ENCODE measurements around the gene GP1BB.

GP1BB gene

DNA sequence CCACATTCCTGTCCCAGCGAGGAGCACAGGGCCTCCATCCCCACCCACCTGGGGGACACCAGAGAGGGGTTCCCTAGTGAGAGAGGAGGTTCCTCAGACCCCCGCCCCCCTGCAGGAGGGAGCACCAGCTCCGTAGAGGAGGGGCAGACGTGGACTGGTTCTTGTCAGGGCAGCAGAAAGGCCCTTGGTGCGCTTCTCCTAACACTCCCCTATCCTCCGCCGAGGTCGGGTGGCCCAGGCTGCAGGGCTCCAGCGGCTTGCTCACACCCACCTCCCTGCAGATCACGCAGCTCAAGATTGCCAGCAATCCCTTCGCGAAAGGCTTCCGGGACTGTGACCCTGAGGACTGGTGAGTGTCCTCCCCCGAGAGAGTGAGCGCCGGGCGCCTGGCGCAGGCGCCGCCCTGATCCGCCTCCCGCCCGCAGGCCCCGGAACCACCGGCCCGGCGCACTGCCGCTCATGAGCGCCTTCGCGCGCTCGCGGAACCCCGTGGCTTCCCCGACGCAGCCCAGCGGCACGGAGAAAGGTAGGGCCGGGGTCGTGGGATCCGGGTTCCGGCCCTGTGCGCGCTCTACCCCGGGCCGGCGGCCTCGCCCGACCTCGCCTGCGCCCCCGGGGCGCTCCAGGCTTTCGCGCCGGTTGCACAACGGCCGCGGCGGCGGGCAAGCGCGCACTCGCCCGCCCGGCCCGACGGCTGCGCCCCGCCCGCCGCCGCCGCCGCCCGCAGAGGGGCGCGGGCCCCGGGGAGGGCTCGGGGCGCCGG lies 42.3 kb downstream of the GP1BB start:
- no peak overlapping the region for H2AFZ ChIP-seq (ENCODE audit: low read depth, low read length)
- no peak overlapping the region for H3K4me3 ChIP-seq (ENCODE audit: low read length)
- peaks cover 9% of the 10 kb centered on the region for H3K4me1 ChIP-seq (ENCODE audit: insufficient read depth, low read length)
- no peaks in the 10 kb centered on the region for H3K36me3 ChIP-seq (ENCODE audit: insufficient read depth, low read length)
- peaks cover 93% of the 10 kb centered on the region for H3K27me3 ChIP-seq (ENCODE audit: insufficient read depth, low read length)
- H3K9me3 ChIP-seq (ENCODE audit: low read length) = peaks cover 11% of the 10 kb centered on the region

DNA sequence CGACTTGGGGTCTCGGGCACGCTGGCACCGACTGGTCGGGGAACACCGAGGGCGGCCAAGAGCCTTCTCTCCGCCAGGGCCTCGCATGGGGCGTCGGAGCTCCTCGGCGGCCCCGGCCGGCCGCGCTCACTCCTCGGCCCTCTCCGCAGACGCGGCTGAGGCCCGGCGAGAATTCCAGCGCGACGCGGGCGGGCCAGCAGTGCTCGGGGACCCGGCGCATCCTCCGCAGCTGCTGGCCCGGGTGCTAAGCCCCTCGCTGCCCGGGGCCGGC lies 42.8 kb downstream of the GP1BB start:
- peaks cover 96% of the 10 kb centered on the region for H3K27me3 ChIP-seq (ENCODE audit: insufficient read depth, low read length)
- H3K4me1 ChIP-seq (ENCODE audit: insufficient read depth, low read length) = peaks cover 6% of the 10 kb centered on the region
- peaks cover 11% of the 10 kb centered on the region for H3K9me3 ChIP-seq (ENCODE audit: low read length)
- H3K36me3 ChIP-seq (ENCODE audit: insufficient read depth, low read length) = no peaks in the 10 kb centered on the region
- H2AFZ ChIP-seq (ENCODE audit: low read depth, low read length) = no peak overlapping the region
- no peak overlapping the region for H3K4me3 ChIP-seq (ENCODE audit: low read length)

- peaks cover 96% of the 10 kb centered on the region for H3K27me3 ChIP-seq (ENCODE audit: insufficient read depth, low read length)
- no peak overlapping the region for H2AFZ ChIP-seq (ENCODE audit: low read depth, low read length)
- H3K9me3 ChIP-seq (ENCODE audit: low read length) = peaks cover 11% of the 10 kb centered on the region
- peaks cover 6% of the 10 kb centered on the region for H3K4me1 ChIP-seq (ENCODE audit: insufficient read depth, low read length)
- H3K4me3 ChIP-seq (ENCODE audit: low read length) = no peak overlapping the region
- H3K36me3 ChIP-seq (ENCODE audit: insufficient read depth, low read length) = no peaks in the 10 kb centered on the region
Measured at GRCh38 chr22:19766511-19767426, 43.4 kb downstream of the GP1BB start.

DNA sequence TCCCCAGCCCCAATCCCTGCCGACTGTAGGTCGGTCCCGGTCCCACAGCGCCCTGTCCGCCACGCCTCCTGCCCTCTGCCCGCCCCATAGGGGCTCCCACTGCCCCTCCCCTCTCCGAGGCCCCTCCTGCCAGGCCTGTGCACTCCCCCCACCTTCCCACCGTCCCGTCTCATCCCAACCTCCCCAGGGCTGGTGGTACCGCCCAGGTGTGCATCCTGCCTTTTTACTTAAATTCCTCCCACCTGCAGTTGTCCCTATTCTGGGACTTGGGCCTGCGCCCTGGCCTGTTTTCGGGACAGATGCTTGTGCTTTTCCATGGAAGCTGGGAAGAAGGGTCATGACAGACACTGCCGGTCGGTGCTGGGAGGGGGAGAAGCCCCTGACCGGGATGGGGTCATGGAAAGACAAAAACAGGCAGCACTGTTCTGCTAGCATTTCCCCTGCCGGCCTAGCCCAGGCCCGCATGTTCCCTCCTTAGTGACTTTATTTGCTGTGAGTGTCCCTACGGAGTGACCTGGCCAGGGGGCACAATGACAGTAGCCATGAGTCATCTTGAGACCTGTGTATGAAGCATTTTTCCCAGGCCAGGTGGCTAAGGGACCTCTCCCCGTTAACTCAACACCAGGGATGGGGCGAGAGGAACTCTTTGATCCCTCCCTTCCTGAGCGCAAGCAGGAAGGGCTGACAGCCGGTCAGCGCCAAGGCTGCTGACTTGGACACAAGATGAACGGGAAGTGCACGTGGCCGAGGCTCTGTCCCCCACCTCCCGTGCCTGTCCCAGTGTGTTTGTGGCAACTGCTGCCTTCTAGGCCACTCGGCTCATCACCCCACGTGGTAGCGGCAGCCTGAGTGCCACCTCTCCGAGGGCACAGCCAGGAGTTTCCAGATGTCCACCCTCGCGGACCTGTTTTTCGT lies 44.3 kb downstream of the GP1BB start:
- H3K9me3 ChIP-seq (ENCODE audit: low read length) = peaks cover 11% of the 10 kb centered on the region
- H3K27me3 ChIP-seq (ENCODE audit: insufficient read depth, low read length) = peaks cover 93% of the 10 kb centered on the region
- H3K4me3 ChIP-seq (ENCODE audit: low read length) = no peak overlapping the region
- peaks cover 6% of the 10 kb centered on the region for H3K4me1 ChIP-seq (ENCODE audit: insufficient read depth, low read length)
- H3K36me3 ChIP-seq (ENCODE audit: insufficient read depth, low read length) = no peaks in the 10 kb centered on the region
- H2AFZ ChIP-seq (ENCODE audit: low read depth, low read length) = no peak overlapping the region

DNA sequence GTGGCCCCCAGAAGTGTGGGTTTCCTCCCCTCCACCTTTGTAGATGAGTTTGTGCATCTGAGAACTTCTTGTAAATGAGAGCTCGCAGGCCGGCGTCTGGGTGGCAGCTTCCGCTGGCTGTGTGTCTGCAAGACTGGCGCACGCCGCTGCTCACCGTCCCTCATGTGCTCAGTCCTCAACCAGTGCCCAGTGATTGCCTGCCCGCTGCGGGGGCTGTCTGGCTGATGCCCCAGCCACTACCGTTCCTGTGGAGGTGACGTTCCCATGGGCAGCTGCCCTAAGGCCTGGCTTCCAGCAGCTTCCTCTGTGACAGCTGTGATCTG lies 46.0 kb downstream of the GP1BB start:
- Histone ChIP-seq H2AFZ (ENCODE audit: low read depth, low read length) (no peak overlapping the region), H3K27me3 (ENCODE audit: insufficient read depth, low read length) (peaks cover 91% of the 10 kb centered on the region), H3K4me1 (ENCODE audit: insufficient read depth, low read length) (peaks cover 6% of the 10 kb centered on the region), H3K4me3 (ENCODE audit: low read length) (no peak overlapping the region), H3K9me3 (ENCODE audit: low read length) (no peaks in the 10 kb centered on the region), H3K36me3 (ENCODE audit: insufficient read depth, low read length) (no peaks in the 10 kb centered on the region)

DNA sequence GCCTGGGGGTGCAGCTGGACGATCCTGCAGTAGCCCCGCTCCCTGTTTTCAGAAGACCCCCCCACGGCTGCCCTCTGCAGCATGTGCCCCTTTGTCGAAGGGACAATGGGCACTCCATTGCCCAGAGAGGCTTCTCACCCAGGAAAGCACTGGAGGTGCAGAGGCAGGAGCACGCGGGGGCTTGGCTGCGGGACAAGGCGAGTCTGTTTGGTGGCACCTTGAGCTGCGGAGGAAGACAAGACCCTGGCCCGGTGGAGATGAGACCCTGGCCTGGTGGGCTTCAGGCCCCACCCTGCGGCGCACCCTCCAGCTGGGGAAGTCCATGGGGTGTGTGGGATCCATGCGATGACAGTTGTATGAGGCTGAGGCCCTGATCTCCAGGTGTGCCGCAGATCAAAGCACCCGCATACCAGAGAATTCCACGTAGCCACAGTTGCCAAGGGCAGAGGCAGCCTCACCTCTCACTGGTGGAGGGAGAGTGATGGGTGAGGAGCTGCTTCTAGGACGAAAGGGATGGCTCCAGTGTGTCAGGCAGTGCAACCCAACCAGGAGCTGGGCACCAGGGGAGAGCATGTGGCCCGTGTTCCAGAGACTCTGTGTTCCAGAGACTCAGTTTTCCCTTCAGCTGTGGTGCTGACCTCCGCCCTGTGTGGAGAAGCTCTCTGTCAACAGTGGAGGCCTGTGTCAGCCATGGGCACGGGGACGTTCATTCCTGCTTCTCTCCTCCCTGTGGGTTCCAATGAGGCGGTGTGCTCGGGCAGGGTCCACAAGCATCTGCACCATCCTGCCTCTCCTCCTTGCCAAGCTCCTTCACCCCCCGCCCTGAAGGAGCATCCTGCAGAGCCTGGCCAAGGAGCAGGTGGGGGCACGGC lies 47.2 kb downstream of the GP1BB start:
- Histone ChIP-seq H2AFZ (ENCODE audit: low read depth, low read length) (no peak overlapping the region), H3K4me1 (ENCODE audit: insufficient read depth, low read length) (peaks cover 6% of the 10 kb centered on the region), H3K27me3 (ENCODE audit: insufficient read depth, low read length) (peaks cover 84% of the 10 kb centered on the region), H3K36me3 (ENCODE audit: insufficient read depth, low read length) (no peaks in the 10 kb centered on the region), H3K4me3 (ENCODE audit: low read length) (no peak overlapping the region), H3K9me3 (ENCODE audit: low read length) (no peaks in the 10 kb centered on the region)

- no peaks in the 10 kb centered on the region for H3K9me3 ChIP-seq (ENCODE audit: low read length)
- no peaks in the 10 kb centered on the region for H3K36me3 ChIP-seq (ENCODE audit: insufficient read depth, low read length)
- H3K27me3 ChIP-seq (ENCODE audit: insufficient read depth, low read length) = peaks cover 74% of the 10 kb centered on the region
- no peak overlapping the region for H2AFZ ChIP-seq (ENCODE audit: low read depth, low read length)
- H3K4me1 ChIP-seq (ENCODE audit: insufficient read depth, low read length) = peaks cover 6% of the 10 kb centered on the region
- H3K4me3 ChIP-seq (ENCODE audit: low read length) = no peak overlapping the region
Measured at GRCh38 chr22:19772422-19772672, 49.0 kb downstream of the GP1BB start.

DNA sequence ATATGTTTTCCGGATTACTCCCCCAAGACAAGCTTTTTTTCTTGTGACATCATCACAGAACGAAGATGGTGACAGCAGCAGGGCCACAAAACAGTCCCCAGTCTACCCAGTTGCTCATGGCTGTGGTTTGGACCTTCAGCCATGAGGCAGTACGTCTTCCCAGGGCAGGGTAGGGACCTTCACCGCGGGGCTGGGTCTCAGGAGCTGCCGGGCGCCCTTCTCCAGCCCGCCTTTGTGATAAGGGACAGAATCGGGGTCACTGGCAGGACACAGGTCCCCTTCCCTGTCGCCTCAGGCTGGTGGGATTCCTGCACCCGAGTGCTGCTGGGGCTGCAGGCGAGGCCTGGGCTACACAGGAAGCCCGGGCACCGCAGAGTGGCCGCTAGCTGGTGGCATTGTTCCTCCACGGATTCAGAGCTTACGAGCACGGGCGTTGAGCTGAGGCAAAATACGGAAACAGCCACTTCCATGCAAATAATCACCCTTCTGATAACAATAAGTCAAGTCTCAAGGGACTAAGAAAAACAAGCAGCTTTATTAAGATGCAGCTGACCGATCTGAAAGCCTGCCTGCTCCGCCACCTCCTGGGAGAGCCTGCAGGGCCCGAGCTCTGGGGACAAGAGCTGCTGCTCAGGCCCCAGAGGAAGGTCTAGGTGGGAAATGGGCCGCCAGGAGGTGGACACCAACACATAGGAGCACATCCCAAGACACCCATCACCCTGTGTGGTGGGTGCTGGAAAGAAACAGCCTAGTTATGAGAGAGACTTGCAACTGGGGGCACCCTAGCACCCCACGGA lies 49.5 kb downstream of the GP1BB start:
- H3K27me3 ChIP-seq (ENCODE audit: insufficient read depth, low read length) = peaks cover 68% of the 10 kb centered on the region
- H3K9me3 ChIP-seq (ENCODE audit: low read length) = no peaks in the 10 kb centered on the region
- H3K4me3 ChIP-seq (ENCODE audit: low read length) = no peak overlapping the region
- no peak overlapping the region for H2AFZ ChIP-seq (ENCODE audit: low read depth, low read length)
- H3K36me3 ChIP-seq (ENCODE audit: insufficient read depth, low read length) = no peaks in the 10 kb centered on the region
- H3K4me1 ChIP-seq (ENCODE audit: insufficient read depth, low read length) = peaks cover 2% of the 10 kb centered on the region

GRCh38 chr22:19773470-19774040 lies 50.2 kb downstream of the GP1BB start:
- Histone ChIP-seq H3K4me3 (ENCODE audit: low read length) (no peak overlapping the region), H3K36me3 (ENCODE audit: insufficient read depth, low read length) (no peaks in the 10 kb centered on the region), H3K27me3 (ENCODE audit: insufficient read depth, low read length) (peaks cover 61% of the 10 kb centered on the region), H2AFZ (ENCODE audit: low read depth, low read length) (no peak overlapping the region), H3K9me3 (ENCODE audit: low read length) (no peaks in the 10 kb centered on the region), H3K4me1 (ENCODE audit: insufficient read depth, low read length) (no peaks in the 10 kb centered on the region)
